Stimulated activated CD4-positive, alpha-beta T cell treated with anti-CD3 and anti-CD28 coated beads, Interleukin-4, amount 100 ng/mL, for 24 hours (primary cell): ENCODE measurements around the gene FALEC.
"Not testable (repeated sequence)": the region's sequence is repeated elsewhere in the genome, so short reads cannot be mapped to it uniquely, and the experiment has no call there.

Experiments
- DNase-seq: peaks from one replicate; pipeline ENCODE4 v3.0.0-alpha.2; 2020

FALEC gene

GRCh38 chr1:150576794-150577556 lies 61.4 kb downstream of the FALEC start:
- no peak for DNase-seq

GRCh38 chr1:150577557-150578271 lies 62.2 kb downstream of the FALEC start:
- no peak for DNase-seq

GRCh38 chr1:150578272-150579109 lies 62.9 kb downstream of the FALEC start:
- peak; percentile 77 for DNase-seq

GRCh38 chr1:150579110-150579944 lies 63.8 kb downstream of the FALEC start, which contains the start of gene MCL1:
Gene MCL1 (minus strand): TSS chr1:150579610. CDS start chr1:150579530, 80 bp downstream.
- DNase-seq, result peak; percentile 87

GRCh38 chr1:150579945-150580642 lies 64.5 kb downstream of the FALEC start:
- DNase-seq, result no peak

- DNase-seq, result not testable (repeated sequence)
Measured at GRCh38 chr1:150580966-150581365, 65.4 kb downstream of the FALEC start.

- DNase-seq, result not testable (repeated sequence)
Measured at GRCh38 chr1:150581437-150581836, 65.9 kb downstream of the FALEC start.

- DNase-seq, result not testable (repeated sequence)
Measured at GRCh38 chr1:150581962-150582361, 66.4 kb downstream of the FALEC start.

- no peak for DNase-seq
Measured at GRCh38 chr1:150582371-150582770, 66.8 kb downstream of the FALEC start.
